Hematopoietic multipotent progenitor cell treated with erythropoietin and hydrocortisone succinate and interleukin-3 and kit ligand, for 17 days (in vitro differentiated cells): ENCODE results near the gene BRINP3.

Source experiments
- DNase-seq: peaks from one replicate; pipeline ENCODE4 v3.0.0-alpha.2; 2015; ENCODE audit warnings: low spot score

BRINP3 gene

GRCh38 chr1:190322274-190322673 lies 155.4 kb downstream of the BRINP3 start:
- no peak for DNase-seq

GRCh38 chr1:190320952-190321351 lies 156.7 kb downstream of the BRINP3 start:
- DNase-seq = no peak

GRCh38 chr1:190312763-190313162 lies 164.9 kb downstream of the BRINP3 start:
- DNase-seq = no peak

GRCh38 chr1:190303501-190303900 lies 174.2 kb downstream of the BRINP3 start:
- DNase-seq = no peak

- DNase-seq = no peak
Observed at GRCh38 chr1:190296453-190296852, 181.2 kb downstream of the BRINP3 start.

GRCh38 chr1:190289897-190290296 lies 187.8 kb downstream of the BRINP3 start:
- DNase-seq = no peak

- no peak for DNase-seq
Observed at GRCh38 chr1:190286111-190286510, 191.6 kb downstream of the BRINP3 start.

- no peak for DNase-seq
Observed at GRCh38 chr1:190277107-190277506, 200.6 kb downstream of the BRINP3 start.

- no peak for DNase-seq
Observed at GRCh38 chr1:190274721-190275120, 202.9 kb downstream of the BRINP3 start.

- DNase-seq = no peak
Observed at GRCh38 chr1:190273161-190273560, 204.5 kb downstream of the BRINP3 start.

- no peak for DNase-seq
Observed at GRCh38 chr1:190262538-190262937, 215.1 kb downstream of the BRINP3 start.

- DNase-seq = no peak
Observed at GRCh38 chr1:190259424-190259823, 218.2 kb downstream of the BRINP3 start.

- DNase-seq = no peak
Observed at GRCh38 chr1:190258003-190258402, 219.7 kb downstream of the BRINP3 start.

- DNase-seq = no peak
Observed at GRCh38 chr1:190252046-190252445, 225.6 kb downstream of the BRINP3 start.

- no peak for DNase-seq
Observed at GRCh38 chr1:190250368-190250767, 227.3 kb downstream of the BRINP3 start.

GRCh38 chr1:190244406-190244805 lies 233.3 kb downstream of the BRINP3 start:
- no peak for DNase-seq

GRCh38 chr1:190243056-190243455 lies 234.6 kb downstream of the BRINP3 start:
- no peak for DNase-seq

- no peak for DNase-seq
Observed at GRCh38 chr1:190226006-190226405, 251.7 kb downstream of the BRINP3 start.

GRCh38 chr1:190212450-190212849 lies 265.2 kb downstream of the BRINP3 start:
- DNase-seq = no peak

GRCh38 chr1:190207733-190208132 lies 269.9 kb downstream of the BRINP3 start:
- no peak for DNase-seq

- DNase-seq = no peak
Observed at GRCh38 chr1:190205713-190206112, 272.0 kb downstream of the BRINP3 start.

GRCh38 chr1:190196020-190196419 lies 281.6 kb downstream of the BRINP3 start:
- no peak for DNase-seq

- DNase-seq = no peak
Observed at GRCh38 chr1:190193508-190194115, 284.1 kb downstream of the BRINP3 start.

- DNase-seq = no peak
Observed at GRCh38 chr1:190192627-190193026, 285.0 kb downstream of the BRINP3 start.

GRCh38 chr1:190183588-190183987 lies 294.1 kb downstream of the BRINP3 start:
- no peak for DNase-seq
